Testis (tissue), 2 donors: Measurements from ENCODE around the gene MN1.

Experiments used
- CTCF ChIP-seq, 3 experiments: fragments of 450-650 bp in 2 of 3; fragments of 200-600 bp in 1 of 3; sonication (generic) in 1 of 3; IDR thresholded peaks; one replicate each; pipeline ENCODE4 v1.5.1; 2016 to 2019; ENCODE audit warnings: antibody characterized with exemption in 3 of 3, mild to moderate bottlenecking in 2 of 3, moderate library complexity in 1 of 3
- POLR2A ChIP-seq: fragments of 450-650 bp; IDR thresholded peaks from one replicate; pipeline ENCODE4 v1.6.1; 2017; ENCODE audit warnings: antibody characterized with exemption, mild to moderate bottlenecking, moderate library complexity

- TF ChIP-seq POLR2A (no peak), CTCF (IDR thresholded peaks at IDR 0.05) (no peak)
Measured at GRCh38 chr22:27711012-27711411, 90.5 kb downstream of the MN1 start.
